Measurements from ENCODE around the gene RRAGD.

DNA sequence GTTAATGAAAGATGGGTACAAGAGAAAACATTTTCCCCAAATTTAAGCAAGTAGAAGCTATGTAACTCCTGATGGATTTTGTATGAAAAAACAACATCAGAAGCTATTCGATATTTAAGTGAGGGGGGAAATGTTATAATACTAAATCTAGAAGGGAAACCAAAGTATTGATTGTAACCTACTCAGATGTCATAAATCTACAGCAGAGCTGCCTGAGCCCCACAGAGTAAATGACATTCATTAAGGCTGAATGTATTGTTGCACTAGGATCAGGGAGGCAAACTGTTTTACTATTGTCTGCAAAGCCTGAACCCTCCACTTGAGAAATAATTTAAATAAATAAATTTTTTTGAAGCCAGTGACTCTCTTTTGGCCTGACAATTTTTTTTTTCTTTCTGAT lies 40.2 kb upstream of the RRAGD start:
- TF ChIP-seq POLR2A (IDR thresholded peaks at IDR 0.05): no peak
- TF ChIP-seq, protein P1, sequence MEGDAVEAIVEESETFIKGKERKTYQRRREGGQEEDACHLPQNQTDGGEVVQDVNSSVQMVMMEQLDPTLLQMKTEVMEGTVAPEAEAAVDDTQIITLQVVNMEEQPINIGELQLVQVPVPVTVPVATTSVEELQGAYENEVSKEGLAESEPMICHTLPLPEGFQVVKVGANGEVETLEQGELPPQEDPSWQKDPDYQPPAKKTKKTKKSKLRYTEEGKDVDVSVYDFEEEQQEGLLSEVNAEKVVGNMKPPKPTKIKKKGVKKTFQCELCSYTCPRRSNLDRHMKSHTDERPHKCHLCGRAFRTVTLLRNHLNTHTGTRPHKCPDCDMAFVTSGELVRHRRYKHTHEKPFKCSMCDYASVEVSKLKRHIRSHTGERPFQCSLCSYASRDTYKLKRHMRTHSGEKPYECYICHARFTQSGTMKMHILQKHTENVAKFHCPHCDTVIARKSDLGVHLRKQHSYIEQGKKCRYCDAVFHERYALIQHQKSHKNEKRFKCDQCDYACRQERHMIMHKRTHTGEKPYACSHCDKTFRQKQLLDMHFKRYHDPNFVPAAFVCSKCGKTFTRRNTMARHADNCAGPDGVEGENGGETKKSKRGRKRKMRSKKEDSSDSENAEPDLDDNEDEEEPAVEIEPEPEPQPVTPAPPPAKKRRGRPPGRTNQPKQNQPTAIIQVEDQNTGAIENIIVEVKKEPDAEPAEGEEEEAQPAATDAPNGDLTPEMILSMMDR (IDR thresholded peaks at IDR 0.05): no peak
